Keratinocyte (primary cell): Measurements from ENCODE around the gene TPPP2. TPM values are rescaled to one million over a fixed set of nuclear protein-coding genes. Genes with fewer than 3 reads are reported as not detected.
A peak's percentile ranks its signal among the peaks of the same experiment; 100 is the strongest.
"Not testable (repeated sequence)": the region's sequence is repeated elsewhere in the genome, so short reads cannot be mapped to it uniquely, and the experiment has no call there.

ENCODE experiments used
- DNase-seq: peaks from one replicate; pipeline ENCODE4 v3.0.0-alpha.2; 2011; ENCODE audit warnings: low read depth, missing footprints, low spot score
- FAIRE-seq: peaks from 2 replicates; lab custom pipeline; 2011; peaks lifted over from hg19 to GRCh38; lab: Jason Lieb, UNC
- H2AFZ ChIP-seq: 2 replicates; pipeline ENCODE4 v1.6.0; 2012; ENCODE audit warnings: low read length, control low read depth, inconsistent platforms; ENCODE audit not compliant: control insufficient read depth
- H3K27ac ChIP-seq: 2 replicates; pipeline ENCODE4 v1.5.1; 2011; ENCODE audit warnings: low read length; ENCODE audit not compliant: control insufficient read depth, insufficient read depth
- H3K27me3 ChIP-seq: 3 replicates; pipeline ENCODE4 v1.6.0; 2011; ENCODE audit warnings: low read length; ENCODE audit not compliant: control insufficient read depth, insufficient read depth; ENCODE audit errors: extremely low read depth
- H3K36me3 ChIP-seq, 2 experiments: 2 replicates in 1 of 2; 3 replicates in 1 of 2; pipeline ENCODE4 v1.5.1; 2011; ENCODE audit warnings: low read length in 2 of 2, mild to moderate bottlenecking in 1 of 2; ENCODE audit not compliant: control insufficient read depth in 2 of 2, insufficient read depth in 2 of 2; ENCODE audit errors: extremely low read depth in 1 of 2
- H3K4me1 ChIP-seq: 3 replicates; pipeline ENCODE4 v1.5.1; 2011; ENCODE audit warnings: low read length; ENCODE audit not compliant: control insufficient read depth, insufficient read depth; ENCODE audit errors: extremely low read depth
- H3K4me2 ChIP-seq: 3 replicates; pipeline ENCODE4 v1.6.0; 2011; ENCODE audit warnings: low read depth, low read length; ENCODE audit not compliant: control insufficient read depth, insufficient read depth; ENCODE audit errors: extremely low read depth
- H3K4me3 ChIP-seq, 3 experiments: fragments of 200-600 bp in 1 of 3; sonication (generic) in 1 of 3; 2 replicates in 2 of 3; 3 replicates in 1 of 3; pipeline ENCODE4 v1.5.1; 2011 to 2016; ENCODE audit warnings: low read length in 3 of 3, mild to moderate bottlenecking in 3 of 3, control low read depth in 2 of 3, inconsistent platforms in 1 of 3, low read depth in 1 of 3, mixed read lengths in 1 of 3, mixed run types in 1 of 3, moderate library complexity in 1 of 3; ENCODE audit not compliant: control insufficient read depth in 2 of 3, insufficient read depth in 2 of 3; ENCODE audit errors: extremely low read depth in 1 of 3
- H3K79me2 ChIP-seq: 2 replicates; pipeline ENCODE4 v1.6.0; 2012; ENCODE audit warnings: low read length; ENCODE audit not compliant: control insufficient read depth, insufficient read depth
- H3K9ac ChIP-seq: 3 replicates; pipeline ENCODE4 v1.6.0; 2011; ENCODE audit warnings: low read length; ENCODE audit not compliant: control insufficient read depth, insufficient read depth; ENCODE audit errors: extremely low read depth
- H3K9me1 ChIP-seq: 3 replicates; pipeline ENCODE4 v1.6.0; 2011; ENCODE audit warnings: low read length; ENCODE audit not compliant: control insufficient read depth, insufficient read depth; ENCODE audit errors: extremely low read depth
- H3K9me3 ChIP-seq: 2 replicates; pipeline ENCODE4 v1.5.1; 2012; ENCODE audit warnings: low read depth, low read length; ENCODE audit not compliant: control insufficient read depth
- H4K20me1 ChIP-seq: 3 replicates; pipeline ENCODE4 v1.6.0; 2011; ENCODE audit warnings: low read length; ENCODE audit not compliant: control insufficient read depth, insufficient read depth; ENCODE audit errors: extremely low read depth
- CTCF ChIP-seq, 3 experiments: IDR thresholded peaks in 1 of 3; conservative IDR thresholded peaks in 1 of 3; optimal IDR thresholded peaks in 1 of 3; 2 replicates in 2 of 3; 3 replicates in 1 of 3; pipeline versions ENCODE3 to v1.5.1; 2011; ENCODE audit warnings: low read length in 3 of 3, mild to moderate bottlenecking in 3 of 3, moderate library complexity in 2 of 3, control low read depth in 1 of 3, inconsistent platforms in 1 of 3; ENCODE audit not compliant: insufficient read depth in 2 of 3; ENCODE audit errors: extremely low read depth in 1 of 3
- EZH2 ChIP-seq: IDR thresholded peaks from one replicate; pipeline ENCODE4 v1.6.1; 2012; ENCODE audit warnings: inconsistent platforms, mild to moderate bottlenecking, low read length, moderate library complexity
- dilution Hi-C: fragments of 300-500 bp; cut with MboI; formaldehyde crosslinking; loops from one replicate; pipeline ENCODE4 v1.7.0; 2020; ENCODE audit warnings: low sequenced_read_pairs; ENCODE audit not compliant: extremely low pct_ligation_motif_present
- polyA plus RNA-seq, 5 experiments: library from polyadenylated mRNA; depleted of rRNA in 3 of 5; stranded (reverse) in 3 of 5; stranded (forward) in 1 of 5; unstranded in 1 of 5; fragments of >200 nt; gene quantifications; 1 replicate in 1 of 5; 2 replicates in 3 of 5; 3 replicates in 1 of 5; pipeline versions ENCODE4 v1.2.1 to v1.2.3, GENCODE V29; 2011 to 2012; ENCODE audit warnings: missing spikeins in 2 of 5, low read depth in 1 of 5, low replicate concordance in 1 of 5

TPPP2 gene
- polyA plus RNA-seq, 1 donor (not counting 4 experiments of a cell fraction or from before 2014, with no cell fraction given): not detected

DNA sequence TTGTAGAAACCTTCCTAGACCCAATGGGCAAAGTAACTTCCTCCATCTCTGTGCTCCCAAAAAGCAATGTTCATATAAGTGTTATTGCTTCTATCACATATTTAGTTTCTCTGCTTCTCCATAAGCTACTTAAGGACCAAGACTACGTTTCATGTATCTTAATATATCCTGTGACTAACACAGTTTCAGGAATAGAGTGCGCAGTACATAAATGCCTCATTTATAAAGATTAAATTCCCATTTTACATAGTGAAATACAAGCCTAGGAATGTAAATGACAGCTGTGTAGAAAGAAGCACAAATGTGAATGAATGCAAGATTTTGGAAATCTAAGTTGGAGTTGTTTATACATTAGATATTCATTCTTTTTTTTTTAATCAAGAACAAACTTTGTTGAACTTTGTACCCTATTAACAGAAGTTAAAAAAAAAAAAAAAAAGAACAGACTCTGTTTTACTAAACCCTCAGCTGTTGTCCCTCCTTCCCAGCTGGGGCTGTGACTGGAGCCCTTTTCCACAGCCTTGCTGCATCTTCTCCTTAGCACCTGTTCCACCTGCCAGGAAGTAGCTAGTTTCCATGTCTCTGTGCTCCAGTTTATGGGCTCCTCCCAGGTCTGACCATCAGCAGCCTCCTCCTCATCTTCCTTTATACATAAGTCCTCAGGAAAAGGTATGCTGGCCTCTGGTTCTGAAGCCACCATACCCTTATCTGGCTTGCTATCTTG is 47.2 kb upstream of the TPPP2 start:
- Histone ChIP-seq H3K79me2 (no peaks in the 10 kb centered on the region), H3K36me3 (no peaks in the 10 kb centered on the region), H3K4me1 (peaks cover 16% of the 10 kb centered on the region), H3K9me1 (no peaks in the 10 kb centered on the region), H3K9ac (no peak overlapping the region), H3K27me3 (no peaks in the 10 kb centered on the region), H4K20me1 (no peaks in the 10 kb centered on the region), H3K4me3 (no peak overlapping the region), H3K27ac (no peak overlapping the region), H3K4me2 (no peak overlapping the region), H3K9me3 (no peaks in the 10 kb centered on the region), H2AFZ (no peak overlapping the region)
- no peak for TF ChIP-seq CTCF (optimal IDR thresholded peaks at IDR 0.05 in 1 of 3, IDR thresholded peaks at IDR 0.05 in 1 of 3, conservative IDR thresholded peaks at IDR 0.05 in 1 of 3; ENCODE audit: extremely low read depth in 1 of 3, insufficient read depth in 2 of 3, low read length in 3 of 3)
- no peak for TF ChIP-seq EZH2
- FAIRE-seq: no peak
- no peak for DNase-seq
- dilution Hi-C loops: no loop called here

DNA sequence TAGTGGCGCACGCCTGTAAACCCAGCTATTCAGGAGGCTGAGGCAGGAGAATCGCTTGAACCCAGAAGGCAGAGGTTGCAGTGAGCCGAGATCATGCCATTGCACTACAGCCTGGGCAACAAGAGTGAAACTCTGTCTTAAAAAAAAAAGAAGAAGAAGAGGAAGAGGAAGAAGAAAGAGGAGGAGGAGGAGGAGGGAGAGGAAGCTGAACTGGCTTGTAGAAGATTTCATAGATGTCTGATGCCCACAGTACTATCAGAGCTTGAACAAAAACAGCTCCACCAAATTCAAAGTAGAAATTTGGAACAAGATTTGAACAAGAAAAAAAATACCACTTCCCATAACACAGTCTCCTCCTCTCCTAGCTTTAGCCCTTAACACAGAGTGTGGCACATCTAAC is 44.4 kb upstream of the TPPP2 start:
- H3K9ac ChIP-seq, H3K4me3 ChIP-seq, H3K36me3 ChIP-seq, H2AFZ ChIP-seq, H3K9me1 ChIP-seq, H3K4me2 ChIP-seq, H3K79me2 ChIP-seq, H4K20me1 ChIP-seq, FAIRE-seq, dilution Hi-C loops, H3K9me3 ChIP-seq, DNase-seq, H3K27me3 ChIP-seq, H3K27ac ChIP-seq: not testable (repeated sequence)
- H3K4me1 ChIP-seq: peaks cover 24% of the 10 kb centered on the region

GRCh38 chr14:20986811-20987210 is 43.2 kb upstream of the TPPP2 start:
- peaks cover 0 to under 1% of the 10 kb centered on the region in 2 experiments for H3K36me3 ChIP-seq
- peak overlapping the region; percentile 45 for H2AFZ ChIP-seq
- peak overlapping the region; percentile 77 for H3K4me2 ChIP-seq
- peaks cover 33% of the 10 kb centered on the region for H3K4me1 ChIP-seq
- no peaks in the 10 kb centered on the region for H3K9me3 ChIP-seq
- H4K20me1 ChIP-seq: no peaks in the 10 kb centered on the region
- dilution Hi-C loops: no loop called here
- peak overlapping the region; percentile 43 for H3K9ac ChIP-seq
- H3K27me3 ChIP-seq: no peaks in the 10 kb centered on the region
- TF ChIP-seq CTCF (optimal IDR thresholded peaks at IDR 0.05 in 1 of 3, IDR thresholded peaks at IDR 0.05 in 1 of 3, conservative IDR thresholded peaks at IDR 0.05 in 1 of 3; ENCODE audit: extremely low read depth in 1 of 3, insufficient read depth in 2 of 3, low read length in 3 of 3): no peak
- no peak for TF ChIP-seq EZH2
- peaks cover 19% of the 10 kb centered on the region for H3K79me2 ChIP-seq
- FAIRE-seq (peak; percentile 91), DNase-seq (peak; percentile 82)
- peak overlapping the region in 2 of 3 experiments; percentile 22 to 25 for H3K4me3 ChIP-seq
- H3K27ac ChIP-seq: peak overlapping the region; percentile 81
- H3K9me1 ChIP-seq: no peaks in the 10 kb centered on the region
